ENCODE results near the gene NLRC5. TPM values are rescaled to one million over a fixed set of nuclear protein-coding genes. Genes with fewer than 3 reads are reported as not detected.

NLRC5 gene
- total RNA-seq, 1 experiment from 2014 or later: 2.4 TPM

GRCh38 chr16:57096192-57096591, 106.8 kb downstream of the NLRC5 start:
- Mint-ChIP-seq H3K36me3 (ENCODE audit: insufficient read depth in 1 of 3, low read depth in 3 of 3) (no peaks in the 10 kb centered on the region; a peak in 1 of 7 replicates), H3K9me3 (no peaks in the 10 kb centered on the region; a peak in 1 of 5 replicates), H3K27me3 (ENCODE audit: low read depth) (peaks cover 28% of the 10 kb centered on the region), H3K27ac (no peak overlapping the region), H3K4me1 (peaks cover 20 to 34% of the 10 kb centered on the region in 2 experiments), H3K4me3 (no peak overlapping the region)
- Histone ChIP-seq H3K79me2 (ENCODE audit: insufficient read depth, low read length) (no peaks in the 10 kb centered on the region), H4K91ac (ENCODE audit: insufficient read length, low read depth, low read length) (no peak overlapping the region), H3K4me1 (ENCODE audit: insufficient read depth, low read length) (no peaks in the 10 kb centered on the region; the same call in none of the 2 replicates), H2BK120ac (ENCODE audit: low read depth, low read length, poor library complexity, severe bottlenecking) (no peak overlapping the region), H3T11ph (ENCODE audit: low read length) (no peak overlapping the region), H3K23me2 (ENCODE audit: insufficient read length, low read depth, low read length, poor library complexity, severe bottlenecking) (peaks cover 14% of the 10 kb centered on the region), H2AFZ (ENCODE audit: low read length) (no peak overlapping the region), H4K5ac (ENCODE audit: insufficient read length, low read depth, low read length) (no peak overlapping the region), H3K56ac (ENCODE audit: insufficient read length, low read depth, low read length) (no peak overlapping the region), H3K27me3 (ENCODE audit: insufficient read depth, low read length) (peaks cover 3% of the 10 kb centered on the region; the same call in 1 of the 2 replicates), H2BK15ac (ENCODE audit: low read depth, low read length) (no peak overlapping the region), H3K79me1 (ENCODE audit: insufficient read depth, low read depth, low read length, poor library complexity, severe bottlenecking) (no peaks in the 10 kb centered on the region), H4K20me1 (ENCODE audit: control insufficient read depth, insufficient read depth, insufficient read length) (no peaks in the 10 kb centered on the region), H2AK5ac (ENCODE audit: insufficient read length, low read length) (no peak overlapping the region), H3K23ac (ENCODE audit: insufficient read length, low read depth, low read length) (no peak overlapping the region), H2BK12ac (ENCODE audit: insufficient read length, low read depth, low read length) (no peak overlapping the region), H3K27ac (ENCODE audit: insufficient read length, low read depth, low read length) (no peak overlapping the region), H3K9ac (ENCODE audit: extremely low read depth, insufficient read length, low read length) (no peak overlapping the region), H3K4me2 (ENCODE audit: insufficient read depth, insufficient read length, low read length) (no peak overlapping the region), H3K4ac (ENCODE audit: low read depth, low read length) (no peak overlapping the region), H4K8ac (replicated peaks; ENCODE audit: insufficient read length, low read depth, low read length) (no peak overlapping the region), H3K18ac (ENCODE audit: insufficient read length, low read depth, low read length) (no peak overlapping the region), H2BK20ac (ENCODE audit: low read depth, low read length, poor library complexity, severe bottlenecking) (no peak overlapping the region), H2BK5ac (ENCODE audit: insufficient read length, low read length) (no peak overlapping the region), H3K9me3 (ENCODE audit: control insufficient read depth, low read depth, low read length) (no peaks in the 10 kb centered on the region), H3K14ac (ENCODE audit: insufficient read depth, low read length) (no peak overlapping the region)
- no peak for TF ChIP-seq CTCF (conservative IDR thresholded peaks at IDR 0.05)
- DNase-seq: no peak
- no CpG with 5 or more reads among the region's 3 CpGs for WGBS (ENCODE audit: extremely low coverage, insufficient read length, low lambda C conversion rate)

Data from H9 (cell line).